Progenitor cell of endocrine pancreas (in vitro differentiated cells): ENCODE results near the gene SEL1L2. TPM values are rescaled to one million over a fixed set of nuclear protein-coding genes. Genes with fewer than 3 reads are reported as not detected.
A peak's percentile ranks its signal among the peaks of the same experiment; 100 is the strongest.

ENCODE experiments used
- DNase-seq: peaks from one replicate; pipeline ENCODE4 v3.0.0; 2021; ENCODE audit warnings: low spot score; ENCODE audit not compliant: unreplicated experiment
- H3K27ac Mint-ChIP-seq: 2 replicates; pipeline ENCODE4 v1.8.0; 2021; ENCODE audit warnings: mild to moderate bottlenecking, moderate library complexity, mixed read lengths
- H3K27me3 Mint-ChIP-seq: 2 replicates; pipeline ENCODE4 v1.8.0; 2021; ENCODE audit warnings: mixed read lengths
- H3K36me3 Mint-ChIP-seq: 2 replicates; pipeline ENCODE4 v1.8.0; 2022; ENCODE audit warnings: mixed read lengths; ENCODE audit not compliant: insufficient read depth
- H3K4me1 Mint-ChIP-seq: 2 replicates; pipeline ENCODE4 v1.8.0; 2021; ENCODE audit warnings: low read depth, mixed read lengths
- H3K4me3 Mint-ChIP-seq: 2 replicates; pipeline ENCODE4 v1.8.0; 2021; ENCODE audit warnings: low read depth, mild to moderate bottlenecking, moderate library complexity, mixed read lengths
- H3K9me3 Mint-ChIP-seq: 2 replicates; pipeline ENCODE4 v1.8.0; 2021; ENCODE audit warnings: low read depth, mixed read lengths
- total RNA-seq: library from RNA; stranded (reverse); gene quantifications from 2 replicates; pipeline ENCODE4 v1.2.1, GENCODE V29; 2021
- TF ChIP-seq, protein P1 (sequence below): fragments of 200-600 bp; sonication (generic); IDR thresholded peaks from one replicate; pipeline ENCODE4 v1.5.0; 2021; ENCODE audit warnings: antibody characterized with exemption, mild to moderate bottlenecking; ENCODE audit not compliant: unreplicated experiment

The SEL1L2 gene
- total RNA-seq, 1 donor from 2014 or later: not detected

DNA sequence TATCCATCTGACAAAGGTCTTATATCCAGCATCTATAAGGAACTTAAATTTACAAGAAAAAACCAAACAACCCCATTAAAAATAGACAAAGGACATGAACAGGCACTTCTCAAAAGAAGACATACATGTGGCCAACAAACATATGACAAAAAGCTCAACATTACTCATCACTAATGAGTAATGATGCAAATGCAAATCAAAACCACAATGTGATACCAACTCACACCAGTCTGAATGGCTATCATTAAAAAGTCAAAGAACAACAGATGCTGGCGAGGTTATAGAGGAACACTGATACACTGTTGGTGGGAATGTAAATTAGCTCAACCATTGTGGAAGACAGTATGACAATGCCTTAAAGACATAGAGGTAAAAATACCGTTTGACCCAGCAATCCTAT, 18.8 kb upstream of the SEL1L2 start:
- H3K27ac Mint-ChIP-seq: no peak overlapping the region
- H3K9me3 Mint-ChIP-seq: peaks cover 15% of the 10 kb centered on the region
- DNase-seq: no peak
- no peaks in the 10 kb centered on the region for H3K27me3 Mint-ChIP-seq
- peaks cover 5% of the 10 kb centered on the region for H3K36me3 Mint-ChIP-seq
- H3K4me3 Mint-ChIP-seq: no peak overlapping the region
- H3K4me1 Mint-ChIP-seq: no peaks in the 10 kb centered on the region
- TF ChIP-seq, protein P1, sequence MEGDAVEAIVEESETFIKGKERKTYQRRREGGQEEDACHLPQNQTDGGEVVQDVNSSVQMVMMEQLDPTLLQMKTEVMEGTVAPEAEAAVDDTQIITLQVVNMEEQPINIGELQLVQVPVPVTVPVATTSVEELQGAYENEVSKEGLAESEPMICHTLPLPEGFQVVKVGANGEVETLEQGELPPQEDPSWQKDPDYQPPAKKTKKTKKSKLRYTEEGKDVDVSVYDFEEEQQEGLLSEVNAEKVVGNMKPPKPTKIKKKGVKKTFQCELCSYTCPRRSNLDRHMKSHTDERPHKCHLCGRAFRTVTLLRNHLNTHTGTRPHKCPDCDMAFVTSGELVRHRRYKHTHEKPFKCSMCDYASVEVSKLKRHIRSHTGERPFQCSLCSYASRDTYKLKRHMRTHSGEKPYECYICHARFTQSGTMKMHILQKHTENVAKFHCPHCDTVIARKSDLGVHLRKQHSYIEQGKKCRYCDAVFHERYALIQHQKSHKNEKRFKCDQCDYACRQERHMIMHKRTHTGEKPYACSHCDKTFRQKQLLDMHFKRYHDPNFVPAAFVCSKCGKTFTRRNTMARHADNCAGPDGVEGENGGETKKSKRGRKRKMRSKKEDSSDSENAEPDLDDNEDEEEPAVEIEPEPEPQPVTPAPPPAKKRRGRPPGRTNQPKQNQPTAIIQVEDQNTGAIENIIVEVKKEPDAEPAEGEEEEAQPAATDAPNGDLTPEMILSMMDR: no peak

DNA sequence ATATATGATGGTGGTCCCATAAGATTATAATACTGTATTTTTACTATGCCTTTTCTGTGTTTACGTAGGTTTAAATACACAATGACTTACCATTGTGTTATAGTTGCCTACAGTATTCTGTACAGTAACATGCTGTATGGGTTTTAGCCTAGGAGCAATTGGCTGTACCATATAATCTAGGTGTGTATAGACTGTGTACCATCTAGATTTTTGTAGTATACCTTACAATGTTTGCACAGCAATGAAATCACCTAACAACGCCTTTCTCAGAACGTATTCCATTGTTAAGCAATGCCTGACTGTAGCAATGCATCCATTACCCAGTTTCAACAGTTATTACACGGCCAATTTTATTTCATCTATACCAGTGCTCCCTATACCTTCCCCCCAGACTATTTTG, 15.6 kb upstream of the SEL1L2 start:
- Mint-ChIP-seq H3K27me3 (no peaks in the 10 kb centered on the region), H3K4me3 (no peak overlapping the region), H3K9me3 (peaks cover 9% of the 10 kb centered on the region), H3K36me3 (peaks cover 5% of the 10 kb centered on the region), H3K27ac (no peak overlapping the region), H3K4me1 (no peaks in the 10 kb centered on the region)
- no peak for DNase-seq
- TF ChIP-seq, protein P1: no peak

DNA sequence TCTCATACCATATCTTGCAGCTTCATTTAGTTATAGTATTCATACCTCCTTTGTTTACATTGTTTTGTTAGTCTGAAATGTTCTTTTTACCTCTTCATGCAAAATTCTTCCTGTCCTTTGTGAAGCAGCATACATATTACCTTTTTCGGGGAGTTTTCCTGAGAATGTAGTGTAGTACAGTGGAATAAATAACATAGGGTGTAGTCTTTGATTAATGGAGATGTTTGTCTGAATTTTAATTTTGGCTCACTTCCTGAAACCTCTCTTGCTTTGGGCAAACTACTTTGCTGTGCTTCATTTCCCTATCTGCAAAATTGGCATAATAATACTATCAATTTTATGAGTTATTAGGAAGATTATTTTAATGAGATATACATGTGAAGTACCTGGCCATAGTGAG, 10.5 kb upstream of the SEL1L2 start:
- H3K27me3 Mint-ChIP-seq: peaks cover 11% of the 10 kb centered on the region
- no peak overlapping the region for H3K27ac Mint-ChIP-seq
- TF ChIP-seq, protein P1: no peak
- peaks cover 5% of the 10 kb centered on the region for H3K4me1 Mint-ChIP-seq
- H3K4me3 Mint-ChIP-seq: no peak overlapping the region
- H3K9me3 Mint-ChIP-seq: no peaks in the 10 kb centered on the region
- DNase-seq: no peak
- H3K36me3 Mint-ChIP-seq: peaks cover 1% of the 10 kb centered on the region

DNA sequence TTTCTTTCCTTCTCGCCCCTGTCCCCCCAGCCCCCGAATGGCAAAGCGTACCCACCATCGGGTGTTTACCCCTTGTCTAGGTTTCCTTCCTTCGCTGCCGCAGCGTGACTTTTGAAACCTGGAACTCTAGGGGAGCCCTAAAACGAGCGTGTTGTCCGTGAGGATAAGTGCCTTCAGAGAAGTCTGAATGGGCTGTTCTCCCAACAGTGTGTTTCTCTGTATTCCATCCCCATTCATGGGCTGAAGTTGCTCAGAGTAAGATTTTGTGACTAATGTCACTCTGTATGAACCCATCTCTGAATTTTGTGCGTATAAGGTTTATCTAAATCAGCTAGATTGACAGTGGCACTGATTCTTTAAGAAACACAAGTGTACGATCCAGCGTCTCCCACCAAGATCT, 5.9 kb upstream of the SEL1L2 start:
- H3K4me3 Mint-ChIP-seq: peak overlapping the region; percentile 93
- peaks cover 12% of the 10 kb centered on the region for H3K9me3 Mint-ChIP-seq
- peaks cover 11% of the 10 kb centered on the region for H3K27me3 Mint-ChIP-seq
- H3K36me3 Mint-ChIP-seq: no peaks in the 10 kb centered on the region
- H3K4me1 Mint-ChIP-seq: peaks cover 5% of the 10 kb centered on the region
- no peak for DNase-seq
- H3K27ac Mint-ChIP-seq: peak overlapping the region; percentile 91
- TF ChIP-seq, protein P1: no peak

DNA sequence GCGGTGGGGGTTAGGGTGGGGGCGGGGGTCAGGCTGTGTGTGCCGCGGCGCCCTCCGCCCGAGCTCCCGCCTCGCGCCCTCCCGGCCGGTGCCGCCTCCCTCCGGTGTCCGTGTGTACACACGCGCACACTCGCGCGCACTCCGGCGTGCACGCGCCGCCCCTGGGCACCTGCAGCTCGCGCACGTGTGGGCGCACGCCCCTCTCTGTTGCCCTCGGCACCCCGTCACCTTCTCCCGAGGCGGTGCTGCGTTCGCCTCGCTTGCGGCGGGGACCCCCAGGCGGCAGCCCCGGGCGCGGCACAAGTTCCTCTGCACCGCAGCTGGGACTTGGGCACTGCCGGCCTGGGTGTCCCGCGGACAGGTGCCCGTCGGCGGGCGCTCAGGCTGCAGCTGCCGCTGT, 5.4 kb upstream of the SEL1L2 start:
- peak; percentile 54 for DNase-seq

More for the DNA sequence above, 5.4 kb upstream of the SEL1L2 start:
- peaks cover 11% of the 10 kb centered on the region for H3K27me3 Mint-ChIP-seq
- H3K27ac Mint-ChIP-seq: no peak overlapping the region
- H3K36me3 Mint-ChIP-seq: no peaks in the 10 kb centered on the region
- peaks cover 5% of the 10 kb centered on the region for H3K4me1 Mint-ChIP-seq
- peaks cover 12% of the 10 kb centered on the region for H3K9me3 Mint-ChIP-seq
- H3K4me3 Mint-ChIP-seq: peak overlapping the region; percentile 93
- TF ChIP-seq, protein P1: peak; percentile 32
